Measurements from ENCODE around the gene TTI1. TPM values are rescaled to one million over a fixed set of nuclear protein-coding genes. Genes with fewer than 3 reads are reported as not detected.

TTI1 gene
- total and polyA plus RNA-seq, 2 donors (not counting 1 experiment from before 2014, with no cell fraction given): 13.9 to 33.9 TPM

GRCh38 chr20:37999526-38000263 is 33.6 kb downstream of the TTI1 start:
- H3K27me3 Mint-ChIP-seq: no peaks in the 10 kb centered on the region
- Histone ChIP-seq H3K36me3 (replicated peaks in 1 of 2; ENCODE audit: control extremely low read depth in 1 of 2, control insufficient read depth in 1 of 2, extremely low read depth in 1 of 2, insufficient read depth in 2 of 2, low read length in 1 of 2) (peaks cover 4 to 88% of the 10 kb centered on the region in 2 experiments), H2AFZ (ENCODE audit: insufficient read depth, low read depth, low read length, poor library complexity, severe bottlenecking) (no peak overlapping the region), H3K4me1 (ENCODE audit: control insufficient read depth in 2 of 2, insufficient read depth in 2 of 2, low read length in 2 of 2) (no peaks in the 10 kb centered on the region), H3K4me2 (replicated peaks; ENCODE audit: low read depth, low read length, poor library complexity, severe bottlenecking) (no peak overlapping the region), H3K9ac (ENCODE audit: low read length) (no peak overlapping the region), H3K9me3 (ENCODE audit: control extremely low read depth in 1 of 3, control insufficient read depth in 2 of 3, insufficient read depth in 1 of 3, low read length in 2 of 3) (no peaks in the 10 kb centered on the region), H3K27ac (ENCODE audit: low read length in 2 of 2) (no peak overlapping the region), H3K4me3 (ENCODE audit: control extremely low read depth in 1 of 5, extremely low read depth in 1 of 5, insufficient read depth in 1 of 5, low read depth in 2 of 5, low read length in 4 of 5) (no peak overlapping the region), H4K20me1 (ENCODE audit: control insufficient read depth, insufficient read depth, low read length, poor library complexity, severe bottlenecking) (no peaks in the 10 kb centered on the region), H3K79me2 (ENCODE audit: control insufficient read depth, insufficient read depth, low read length) (no peaks in the 10 kb centered on the region), H3K27me3 (replicated peaks in 1 of 4; ENCODE audit: control extremely low read depth in 1 of 4, control insufficient read depth in 3 of 4, insufficient read depth in 4 of 4, low read length in 3 of 4) (no peaks in the 10 kb centered on the region)
- no peak overlapping the region for H3K4me3 Mint-ChIP-seq
- ChIA-PET POLR2A (no interaction called here), CTCF (interaction anchor here (0.9 to 1.2 kb wide), 3 partner anchors 10 to 436 kb away, joined by 3 read pairs; no protein-coding TSS in a partner anchor)
- no peaks in the 10 kb centered on the region for H3K9me3 Mint-ChIP-seq (ENCODE audit: insufficient read depth)
- H3K4me1 Mint-ChIP-seq: no peaks in the 10 kb centered on the region
- no peak for TF ChIP-seq EZH2 (IDR thresholded peaks at IDR 0.05; ENCODE audit: borderline replicate concordance, insufficient read depth, low read depth, low read length, poor library complexity, severe bottlenecking)
- TF ChIP-seq, protein P1, sequence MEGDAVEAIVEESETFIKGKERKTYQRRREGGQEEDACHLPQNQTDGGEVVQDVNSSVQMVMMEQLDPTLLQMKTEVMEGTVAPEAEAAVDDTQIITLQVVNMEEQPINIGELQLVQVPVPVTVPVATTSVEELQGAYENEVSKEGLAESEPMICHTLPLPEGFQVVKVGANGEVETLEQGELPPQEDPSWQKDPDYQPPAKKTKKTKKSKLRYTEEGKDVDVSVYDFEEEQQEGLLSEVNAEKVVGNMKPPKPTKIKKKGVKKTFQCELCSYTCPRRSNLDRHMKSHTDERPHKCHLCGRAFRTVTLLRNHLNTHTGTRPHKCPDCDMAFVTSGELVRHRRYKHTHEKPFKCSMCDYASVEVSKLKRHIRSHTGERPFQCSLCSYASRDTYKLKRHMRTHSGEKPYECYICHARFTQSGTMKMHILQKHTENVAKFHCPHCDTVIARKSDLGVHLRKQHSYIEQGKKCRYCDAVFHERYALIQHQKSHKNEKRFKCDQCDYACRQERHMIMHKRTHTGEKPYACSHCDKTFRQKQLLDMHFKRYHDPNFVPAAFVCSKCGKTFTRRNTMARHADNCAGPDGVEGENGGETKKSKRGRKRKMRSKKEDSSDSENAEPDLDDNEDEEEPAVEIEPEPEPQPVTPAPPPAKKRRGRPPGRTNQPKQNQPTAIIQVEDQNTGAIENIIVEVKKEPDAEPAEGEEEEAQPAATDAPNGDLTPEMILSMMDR (IDR thresholded peaks at IDR 0.05): no peak
- DNase-seq (no peak), ATAC-seq (ENCODE audit: low read depth) (no peak)
- H3K27ac Mint-ChIP-seq: no peak overlapping the region
- intact Hi-C loops (cut with micrococcal nuclease): loop anchor here (10.0 kb wide), 1 partner anchor 805 kb away; no protein-coding TSS in a partner anchor
- WGBS (ENCODE audit: insufficient coverage): 98% methylated on average over 15 of the region's 15 CpGs

- H3K79me2 ChIP-seq (ENCODE audit: control insufficient read depth, insufficient read depth, low read length): no peaks in the 10 kb centered on the region
- no peak overlapping the region for H3K4me2 ChIP-seq (replicated peaks; ENCODE audit: low read depth, low read length, poor library complexity, severe bottlenecking)
- no peaks in the 10 kb centered on the region for H4K20me1 ChIP-seq (ENCODE audit: control insufficient read depth, insufficient read depth, low read length, poor library complexity, severe bottlenecking)
- H3K9ac ChIP-seq (ENCODE audit: low read length): no peak overlapping the region
- Mint-ChIP-seq H3K4me1 (peaks cover 1% of the 10 kb centered on the region), H3K27ac (no peak overlapping the region), H3K9me3 (ENCODE audit: insufficient read depth) (no peaks in the 10 kb centered on the region), H3K27me3 (no peaks in the 10 kb centered on the region), H3K4me3 (no peak overlapping the region)
- ChIA-PET POLR2A (no interaction called here), CTCF (interaction anchor here (0.6 to 1.3 kb wide), 4 partner anchors 113 to 802 kb away, joined by 3 read pairs; no protein-coding TSS in a partner anchor)
- no peak overlapping the region for H2AFZ ChIP-seq (ENCODE audit: insufficient read depth, low read depth, low read length, poor library complexity, severe bottlenecking)
- TF ChIP-seq EZH2 (IDR thresholded peaks at IDR 0.05; ENCODE audit: borderline replicate concordance, insufficient read depth, low read depth, low read length, poor library complexity, severe bottlenecking): no peak
- TF ChIP-seq, protein P1 (IDR thresholded peaks at IDR 0.05): no peak
- H3K36me3 ChIP-seq (replicated peaks in 1 of 2; ENCODE audit: control extremely low read depth in 1 of 2, control insufficient read depth in 1 of 2, extremely low read depth in 1 of 2, insufficient read depth in 2 of 2, low read length in 1 of 2): peaks cover 4 to 86% of the 10 kb centered on the region in 2 experiments
- no peak overlapping the region for H3K4me3 ChIP-seq (ENCODE audit: control extremely low read depth in 1 of 5, extremely low read depth in 1 of 5, insufficient read depth in 1 of 5, low read depth in 2 of 5, low read length in 4 of 5)
- no peak overlapping the region for H3K27ac ChIP-seq (ENCODE audit: low read length in 2 of 2)
- H3K27me3 ChIP-seq (replicated peaks in 1 of 4; ENCODE audit: control extremely low read depth in 1 of 4, control insufficient read depth in 3 of 4, insufficient read depth in 4 of 4, low read length in 3 of 4): no peaks in the 10 kb centered on the region
- intact Hi-C loops (cut with micrococcal nuclease): loop anchor here (10.0 kb wide), 1 partner anchor 803 kb away; no protein-coding TSS in a partner anchor
- no peak for ATAC-seq (ENCODE audit: low read depth)
- 100% methylated on average over 3 of the region's 3 CpGs for WGBS (ENCODE audit: insufficient coverage)
- H3K9me3 ChIP-seq (ENCODE audit: control extremely low read depth in 1 of 3, control insufficient read depth in 2 of 3, insufficient read depth in 1 of 3, low read length in 2 of 3): no peaks in the 10 kb centered on the region
- no peaks in the 10 kb centered on the region for H3K4me1 ChIP-seq (ENCODE audit: control insufficient read depth in 2 of 2, insufficient read depth in 2 of 2, low read length in 2 of 2)
- DNase-seq: no peak
Observed at GRCh38 chr20:37997516-37997915, 35.7 kb downstream of the TTI1 start.

All from B cell (primary cell).